CD14-positive monocyte (primary cell): ENCODE data around the gene CDH5. TPM values are rescaled to one million over a fixed set of nuclear protein-coding genes. Genes with fewer than 3 reads are reported as not detected.

Source experiments
- DNase-seq, 3 donors: peaks; one replicate each; pipeline ENCODE4 v3.0.0-alpha.2; 2011 to 2022
- H2AFZ ChIP-seq: 2 replicates; pipeline ENCODE4 v1.6.0; 2012; ENCODE audit warnings: mild to moderate bottlenecking, low read depth, low read length, inconsistent platforms; ENCODE audit not compliant: insufficient read depth, poor library complexity, severe bottlenecking
- H3K27ac ChIP-seq, 2 donors: 1 replicate in 1 of 2; 2 replicates in 1 of 2; pipeline ENCODE4 v1.5.1; 2012 to 2013; ENCODE audit warnings: low read length in 2 of 2, control low read depth in 1 of 2, inconsistent platforms in 1 of 2, low read depth in 1 of 2, mild to moderate bottlenecking in 1 of 2
- H3K27me3 ChIP-seq, 2 donors: one replicate each; pipeline versions ENCODE4 v1.6.0 to v1.6.1; 2011 to 2013; ENCODE audit warnings: low read length in 2 of 2; ENCODE audit not compliant: control insufficient read depth in 2 of 2, insufficient read depth in 2 of 2
- H3K36me3 ChIP-seq, 2 donors: replicated peaks in 1 of 2; 1 replicate in 1 of 2; 2 replicates in 1 of 2; pipeline versions ENCODE4 v1.5.1 to v1.6.1; 2012 to 2013; ENCODE audit warnings: low read length in 2 of 2, control low read depth in 1 of 2, inconsistent platforms in 1 of 2, mild to moderate bottlenecking in 1 of 2; ENCODE audit not compliant: insufficient read depth in 2 of 2, control insufficient read depth in 1 of 2
- H3K4me1 ChIP-seq, 2 donors: 1 replicate in 1 of 2; 2 replicates in 1 of 2; pipeline versions ENCODE4 v1.5.1 to v1.6.1; 2012 to 2013; ENCODE audit warnings: low read length in 2 of 2, control low read depth in 1 of 2, inconsistent platforms in 1 of 2, mild to moderate bottlenecking in 1 of 2, moderate library complexity in 1 of 2; ENCODE audit not compliant: insufficient read depth in 2 of 2, control insufficient read depth in 1 of 2
- H3K4me2 ChIP-seq: replicated peaks from 2 replicates; pipeline ENCODE3; 2012; ENCODE audit warnings: low read length, moderate library complexity, mild to moderate bottlenecking; ENCODE audit not compliant: poor library complexity, severe bottlenecking; ENCODE audit errors: extremely low read depth
- H3K4me3 ChIP-seq, 3 experiments: fragments of 200-600 bp in 1 of 3; sonication (generic) in 1 of 3; replicated peaks in 1 of 3; 1 replicate in 2 of 3; 2 replicates in 1 of 3; pipeline ENCODE4 v1.5.1; 2011 to 2013; ENCODE audit warnings: low read length in 3 of 3, mild to moderate bottlenecking in 3 of 3, control low read depth in 2 of 3, low read depth in 2 of 3, inconsistent platforms in 1 of 3, moderate library complexity in 1 of 3
- H3K79me2 ChIP-seq: 2 replicates; pipeline ENCODE4 v1.6.0; 2012; ENCODE audit warnings: mild to moderate bottlenecking, control low read depth, inconsistent platforms, low read length, moderate library complexity; ENCODE audit not compliant: insufficient read depth
- H3K9ac ChIP-seq: 2 replicates; pipeline ENCODE4 v1.6.0; 2017; ENCODE audit warnings: low read length, mild to moderate bottlenecking; ENCODE audit not compliant: insufficient read depth, poor library complexity, severe bottlenecking
- H3K9me3 ChIP-seq, 2 donors: replicated peaks in 1 of 2; 1 replicate in 1 of 2; 2 replicates in 1 of 2; pipeline versions ENCODE4 v1.5.1 to v1.6.1; 2012 to 2013; ENCODE audit warnings: low read length in 2 of 2, control low read depth in 1 of 2; ENCODE audit not compliant: control insufficient read depth in 1 of 2, insufficient read depth in 1 of 2
- H4K20me1 ChIP-seq: 2 replicates; pipeline ENCODE4 v1.6.0; 2012; ENCODE audit warnings: mild to moderate bottlenecking, low read length, control low read depth, moderate library complexity; ENCODE audit not compliant: insufficient read depth
- H3K27ac Mint-ChIP-seq, 7 donors: one replicate each; pipeline ENCODE4 v1.8.0; 2020; ENCODE audit warnings: mild to moderate bottlenecking in 7 of 7, mixed read lengths in 7 of 7, moderate library complexity in 6 of 7, inconsistent platforms in 2 of 7
- H3K27me3 Mint-ChIP-seq, 3 donors: one replicate each; pipeline ENCODE4 v1.8.0; 2021 to 2022; ENCODE audit warnings: low read depth in 3 of 3, mild to moderate bottlenecking in 3 of 3, mixed read lengths in 3 of 3, moderate library complexity in 3 of 3, inconsistent platforms in 1 of 3
- H3K36me3 Mint-ChIP-seq, 2 donors: one replicate each; pipeline ENCODE4 v1.8.0; 2020; ENCODE audit warnings: mixed read lengths in 2 of 2, inconsistent platforms in 1 of 2, mild to moderate bottlenecking in 1 of 2
- H3K4me1 Mint-ChIP-seq: one replicate; pipeline ENCODE4 v1.8.0; 2020; ENCODE audit warnings: mild to moderate bottlenecking, mixed read lengths
- H3K4me3 Mint-ChIP-seq, 2 donors: one replicate each; pipeline ENCODE4 v1.8.0; 2020; ENCODE audit warnings: mild to moderate bottlenecking in 2 of 2, mixed read lengths in 2 of 2, moderate library complexity in 1 of 2
- H3K9me3 Mint-ChIP-seq, 7 donors: one replicate each; pipeline ENCODE4 v1.8.0; 2020 to 2022; ENCODE audit warnings: mixed read lengths in 7 of 7, mild to moderate bottlenecking in 6 of 7, moderate library complexity in 6 of 7, inconsistent platforms in 2 of 7
- CTCF ChIP-seq: fragments of 200-600 bp; IDR thresholded peaks from one replicate; pipeline ENCODE4 v1.8.0; 2022; ENCODE audit warnings: antibody characterized with exemption, mild to moderate bottlenecking
- WGBS: methylation state at CpG from one replicate; pipeline ENCODE4 v1.1.5; 2013; ENCODE audit warnings: missing lambda C conversion rate; ENCODE audit not compliant: insufficient coverage; 5-methylcytosine and 5-hydroxymethylcytosine counted together
- intact Hi-C, 2 donors: fragments of 100-400 bp; cut with micrococcal nuclease; formaldehyde crosslinking; loops; one replicate each; pipeline versions ENCODE4 v1.15.0 to v1.15.1; 2023
- polyA plus RNA-seq, 3 donors: library from polyadenylated mRNA; depleted of rRNA in 1 of 3; unstranded in 2 of 3; stranded (reverse) in 1 of 3; fragments of 300-500 nt in 2 of 3; fragments of >200 nt in 1 of 3; fragmentation: Illumina TruSeq in 2 of 3; gene quantifications; 1 replicate in 2 of 3; 2 replicates in 1 of 3; pipeline ENCODE4 v1.2.3, GENCODE V29; 2012 to 2021

CDH5 gene
- polyA plus RNA-seq, 3 donors = 0.12 to 0.22 TPM; not detected in 1

- H3K4me1 Mint-ChIP-seq = no peaks in the 10 kb centered on the region
- no peak overlapping the region for H3K9ac ChIP-seq
- no peaks in the 10 kb centered on the region for H4K20me1 ChIP-seq
- H3K27me3 Mint-ChIP-seq = peaks cover 2 to 10% (median 5%) of the 10 kb centered on the region in 3 donors
- no peak for TF ChIP-seq CTCF
- no peaks in the 10 kb centered on the region for H3K27me3 ChIP-seq
- H3K4me3 Mint-ChIP-seq = no peak overlapping the region
- H3K9me3 Mint-ChIP-seq = peaks cover 0 to 3% (median 2%) of the 10 kb centered on the region in 7 donors
- H3K9me3 ChIP-seq = no peaks in the 10 kb centered on the region
- 96% methylated on average over 2 of the region's 3 CpGs for WGBS
- no peak for DNase-seq
- no peaks in the 10 kb centered on the region for H3K4me1 ChIP-seq
- H3K4me2 ChIP-seq = no peak overlapping the region
- no peaks in the 10 kb centered on the region for H3K36me3 Mint-ChIP-seq
- H3K79me2 ChIP-seq = no peaks in the 10 kb centered on the region
- H3K27ac Mint-ChIP-seq = no peak overlapping the region
- H3K4me3 ChIP-seq = no peak overlapping the region
- H3K27ac ChIP-seq = no peak overlapping the region
- H3K36me3 ChIP-seq = no peaks in the 10 kb centered on the region
- intact Hi-C loops = loop anchor here in 1 of 2 donors (10.0 kb wide), 1 partner anchor 345 kb away; no protein-coding TSS in a partner anchor
- H2AFZ ChIP-seq = no peak overlapping the region
These were observed 33.4 kb downstream of the CDH5 start for GRCh38 chr16:66399930-66400329.

- Histone ChIP-seq H3K36me3 (no peaks in the 10 kb centered on the region), H4K20me1 (no peaks in the 10 kb centered on the region), H3K4me3 (no peak overlapping the region), H3K27ac (no peak overlapping the region), H3K27me3 (peaks cover 0 to 2% of the 10 kb centered on the region in 2 donors), H3K9ac (no peak overlapping the region), H3K4me1 (no peaks in the 10 kb centered on the region), H3K9me3 (no peaks in the 10 kb centered on the region), H3K4me2 (no peak overlapping the region), H2AFZ (no peak overlapping the region), H3K79me2 (no peaks in the 10 kb centered on the region)
- Mint-ChIP-seq H3K36me3 (no peaks in the 10 kb centered on the region), H3K27ac (no peak overlapping the region), H3K9me3 (peaks cover 0 to 8% (median 4%) of the 10 kb centered on the region in 7 donors), H3K4me1 (no peaks in the 10 kb centered on the region), H3K4me3 (no peak overlapping the region), H3K27me3 (peaks cover 6 to 13% (median 12%) of the 10 kb centered on the region in 3 donors)
- DNase-seq = no peak
- WGBS = 97% methylated on average over 8 of the region's 20 CpGs
- intact Hi-C loops = loop anchor here in 1 of 2 donors (10.0 kb wide), 1 partner anchor 344 kb away; no protein-coding TSS in a partner anchor
- TF ChIP-seq CTCF = no peak
These were observed 34.3 kb downstream of the CDH5 start for GRCh38 chr16:66400503-66401380.
